Body of pancreas (tissue), 4 donors: ENCODE measurements around the gene KNSTRN. TPM values are rescaled to one million over a fixed set of nuclear protein-coding genes. Genes with fewer than 3 reads are reported as not detected.

ENCODE experiments used
- ATAC-seq: fragments of 150-250 bp; one replicate; pipeline ENCODE4 v1.9.1; 2016
- DNase-seq, 4 donors: peaks; one replicate each; pipeline ENCODE4 v3.0.0-alpha.2; 2019
- H3K27ac ChIP-seq, 4 donors: fragments of 200-600 bp; sonication (generic); 1 replicate in 3 of 4; 2 replicates in 1 of 4; pipeline versions ENCODE4 v1.5.1 to v1.6.1; 2016 to 2019; ENCODE audit warnings: mild to moderate bottlenecking in 1 of 4, mixed read lengths in 1 of 4, moderate library complexity in 1 of 4
- H3K27me3 ChIP-seq, 2 donors: fragments of 200-600 bp; sonication (generic); one replicate each; pipeline ENCODE4 v1.6.0; 2016; ENCODE audit warnings: mild to moderate bottlenecking in 1 of 2
- H3K36me3 ChIP-seq, 2 donors: fragments of 200-600 bp; sonication (generic); replicated peaks in 1 of 2; 2 replicates each; pipeline ENCODE4 v1.5.1; 2016; ENCODE audit warnings: low read depth in 2 of 2; ENCODE audit not compliant: insufficient read depth in 1 of 2
- H3K4me1 ChIP-seq: fragments of 200-600 bp; sonication (generic); one replicate; pipeline ENCODE4 v1.6.0; 2016
- H3K4me3 ChIP-seq, 2 donors: fragments of 200-600 bp; sonication (generic); 1 replicate in 1 of 2; 2 replicates in 1 of 2; pipeline ENCODE4 v1.5.1; 2016 to 2019
- H3K9me3 ChIP-seq, 3 donors: fragments of 200-600 bp; sonication (generic); 1 replicate in 2 of 3; 2 replicates in 1 of 3; pipeline ENCODE4 v1.5.1; 2016
- POLR2A ChIP-seq, 3 donors: fragments of 450-650 bp; IDR thresholded peaks; one replicate each; pipeline ENCODE4 v1.6.1; 2016; ENCODE audit warnings: antibody characterized with exemption in 3 of 3, mild to moderate bottlenecking in 2 of 3
- WGBS, 2 donors: methylation state at CpG; one replicate each; pipeline ENCODE4 v1.1.5; 2017; 5-methylcytosine and 5-hydroxymethylcytosine counted together
- intact Hi-C: fragments of 100-400 bp; cut with DNase I; formaldehyde crosslinking; loops from one replicate; pipeline ENCODE4 v1.15.1; 2023
- total RNA-seq, 2 donors: library from RNA; depleted of rRNA; stranded (reverse); fragments of >200 nt; gene quantifications; one replicate each; pipeline ENCODE4 v1.1.0, GENCODE V29; 2016
- TF ChIP-seq, protein P1 (sequence below), 7 experiments: fragments of 450-650 bp in 4 of 7; fragments of 200-600 bp in 3 of 7; sonication (generic) in 3 of 7; IDR thresholded peaks; one replicate each; pipeline ENCODE4 v1.5.1; 2016 to 2019; ENCODE audit warnings: antibody characterized with exemption in 7 of 7

KNSTRN gene
- total RNA-seq, 2 donors from 2014 or later: 3.3 to 5.7 TPM

DNA sequence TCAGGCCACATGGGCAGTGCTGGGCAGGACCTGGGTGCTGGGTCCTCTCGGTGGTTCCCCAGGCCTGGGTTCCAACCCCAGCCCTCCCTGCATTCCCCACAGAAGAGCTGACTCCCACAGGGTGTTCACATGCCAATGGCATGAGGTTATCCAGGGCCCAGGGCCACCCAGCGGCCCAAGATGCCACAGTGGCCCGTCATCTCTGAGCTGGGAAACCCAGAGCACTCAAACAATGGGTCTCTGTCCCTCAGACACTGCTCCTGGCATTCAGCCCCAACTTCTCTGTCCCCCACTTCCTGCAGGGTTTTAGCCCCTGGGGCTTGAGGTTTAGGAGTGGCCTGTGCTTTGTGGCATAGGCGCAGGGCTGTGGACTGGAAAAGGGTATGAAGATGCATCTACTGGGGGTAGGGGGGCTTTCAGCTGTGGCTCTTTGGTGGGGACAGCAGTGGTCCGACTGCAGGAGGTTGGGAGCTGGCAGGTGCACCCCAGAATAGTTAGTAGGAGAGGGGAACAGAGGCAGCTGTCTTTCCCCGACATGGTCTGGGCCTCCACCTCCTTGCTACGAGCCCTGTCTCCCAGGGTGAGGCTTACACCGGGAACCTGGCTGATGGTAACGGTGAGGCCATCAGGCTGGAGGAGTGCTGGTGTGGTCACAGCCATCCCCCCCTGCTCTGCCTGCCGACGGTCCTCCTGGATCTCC, 43.5 kb upstream of the KNSTRN start:
- WGBS, 2 donors: 51 to 59% methylated on average over 5 to 11 of the region's 11 CpGs
- ATAC-seq: peak; percentile 76
- H3K27me3 ChIP-seq: no peaks in the 10 kb centered on the region

DNA sequence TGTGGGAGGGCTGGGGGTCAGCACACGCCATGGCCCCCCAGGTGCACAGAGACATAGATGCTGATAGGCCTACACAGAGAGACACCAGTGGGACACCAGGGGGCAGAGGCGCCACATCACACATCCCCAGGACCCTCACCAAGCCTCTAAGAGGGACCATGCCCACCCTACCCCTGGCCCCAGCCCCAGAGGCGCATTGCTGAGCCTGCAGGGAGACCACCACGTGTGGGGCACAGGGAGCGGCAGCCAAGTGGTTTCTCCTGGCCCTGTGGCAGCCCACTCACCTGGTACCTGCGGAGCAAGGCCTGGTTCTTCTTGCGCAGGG, 42.9 kb upstream of the KNSTRN start:
- Histone ChIP-seq H3K9me3 (no peaks in the 10 kb centered on the region), H3K36me3 (no peaks in the 10 kb centered on the region), H3K4me1 (peaks cover 69% of the 10 kb centered on the region), H3K4me3 (no peak overlapping the region), H3K27ac (peak overlapping the region; percentile 72 to 92 (median 90)), H3K27me3 (no peaks in the 10 kb centered on the region)
- DNase-seq: no peak
- intact Hi-C loops: no loop called here
- TF ChIP-seq, protein P1, sequence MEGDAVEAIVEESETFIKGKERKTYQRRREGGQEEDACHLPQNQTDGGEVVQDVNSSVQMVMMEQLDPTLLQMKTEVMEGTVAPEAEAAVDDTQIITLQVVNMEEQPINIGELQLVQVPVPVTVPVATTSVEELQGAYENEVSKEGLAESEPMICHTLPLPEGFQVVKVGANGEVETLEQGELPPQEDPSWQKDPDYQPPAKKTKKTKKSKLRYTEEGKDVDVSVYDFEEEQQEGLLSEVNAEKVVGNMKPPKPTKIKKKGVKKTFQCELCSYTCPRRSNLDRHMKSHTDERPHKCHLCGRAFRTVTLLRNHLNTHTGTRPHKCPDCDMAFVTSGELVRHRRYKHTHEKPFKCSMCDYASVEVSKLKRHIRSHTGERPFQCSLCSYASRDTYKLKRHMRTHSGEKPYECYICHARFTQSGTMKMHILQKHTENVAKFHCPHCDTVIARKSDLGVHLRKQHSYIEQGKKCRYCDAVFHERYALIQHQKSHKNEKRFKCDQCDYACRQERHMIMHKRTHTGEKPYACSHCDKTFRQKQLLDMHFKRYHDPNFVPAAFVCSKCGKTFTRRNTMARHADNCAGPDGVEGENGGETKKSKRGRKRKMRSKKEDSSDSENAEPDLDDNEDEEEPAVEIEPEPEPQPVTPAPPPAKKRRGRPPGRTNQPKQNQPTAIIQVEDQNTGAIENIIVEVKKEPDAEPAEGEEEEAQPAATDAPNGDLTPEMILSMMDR (IDR thresholded peaks at IDR 0.05): no peak
- no peak for TF ChIP-seq POLR2A (IDR thresholded peaks at IDR 0.05)
- ATAC-seq: no peak
- WGBS, 2 donors: 86% methylated on average over 4 of the region's 7 CpGs; no CpG with 5 or more reads in 1 of the 2 donors

More for the DNA sequence above, 43.5 kb upstream of the KNSTRN start:
- Histone ChIP-seq H3K36me3 (no peaks in the 10 kb centered on the region), H3K4me3 (no peak overlapping the region), H3K9me3 (no peaks in the 10 kb centered on the region), H3K4me1 (peaks cover 71% of the 10 kb centered on the region), H3K27ac (peak overlapping the region; percentile 72 to 92 (median 90))
- TF ChIP-seq, protein P1 (IDR thresholded peaks at IDR 0.05): no peak
- peak; percentile 55 to 90 (median 84) for TF ChIP-seq POLR2A (IDR thresholded peaks at IDR 0.05)
- peak; percentile 69 to 85 (median 78) for DNase-seq
- intact Hi-C loops: no loop called here

DNA sequence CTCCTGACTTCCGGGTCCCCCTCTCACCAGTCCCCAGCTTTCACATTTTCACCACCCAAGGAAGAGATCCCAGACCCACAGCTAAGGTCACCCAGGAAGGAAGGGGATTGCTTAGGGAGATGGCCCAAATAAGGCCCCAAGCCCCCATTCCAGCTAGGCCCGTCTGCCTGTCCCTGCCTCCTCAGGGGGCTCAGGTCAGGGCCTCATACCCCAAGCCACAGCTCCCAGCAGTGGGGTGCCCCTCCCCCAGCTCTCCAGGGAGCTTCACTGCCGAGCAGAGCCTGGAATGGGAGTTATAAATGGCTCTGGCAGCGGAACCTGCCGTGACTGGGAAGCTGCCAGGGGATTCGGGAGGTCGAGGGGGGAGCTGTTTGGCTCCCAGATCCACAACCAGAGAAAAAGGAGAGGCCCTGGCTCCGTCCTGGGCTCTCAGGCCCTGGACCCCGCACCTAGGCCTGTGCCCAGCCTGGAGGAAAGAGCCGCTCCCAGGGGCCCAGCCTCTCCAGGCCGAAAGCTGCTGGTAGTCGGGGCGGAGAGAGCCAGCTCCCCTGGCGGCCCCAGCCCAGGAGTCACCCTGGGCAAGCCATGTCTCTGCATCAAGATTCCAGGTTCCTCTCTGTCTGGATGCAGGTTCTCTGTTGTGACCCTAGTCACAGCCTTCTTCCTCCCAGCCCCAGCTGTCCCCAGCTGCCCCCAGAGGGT, 42.3 kb upstream of the KNSTRN start:
- H3K4me3 ChIP-seq: no peak overlapping the region
- H3K27me3 ChIP-seq: no peaks in the 10 kb centered on the region
- no peaks in the 10 kb centered on the region for H3K36me3 ChIP-seq
- peak overlapping the region; percentile 72 to 92 (median 90) for H3K27ac ChIP-seq
- WGBS, 2 donors: 37 to 69% methylated on average over 9 to 14 of the region's 14 CpGs
- H3K4me1 ChIP-seq: peaks cover 66% of the 10 kb centered on the region
- no peaks in the 10 kb centered on the region for H3K9me3 ChIP-seq
- intact Hi-C loops: no loop called here
- TF ChIP-seq POLR2A (IDR thresholded peaks at IDR 0.05): no peak
- TF ChIP-seq, protein P1 (IDR thresholded peaks at IDR 0.05): no peak
- peak; percentile 47 for ATAC-seq
- DNase-seq: peak; percentile 66 to 78 (median 76)

DNA sequence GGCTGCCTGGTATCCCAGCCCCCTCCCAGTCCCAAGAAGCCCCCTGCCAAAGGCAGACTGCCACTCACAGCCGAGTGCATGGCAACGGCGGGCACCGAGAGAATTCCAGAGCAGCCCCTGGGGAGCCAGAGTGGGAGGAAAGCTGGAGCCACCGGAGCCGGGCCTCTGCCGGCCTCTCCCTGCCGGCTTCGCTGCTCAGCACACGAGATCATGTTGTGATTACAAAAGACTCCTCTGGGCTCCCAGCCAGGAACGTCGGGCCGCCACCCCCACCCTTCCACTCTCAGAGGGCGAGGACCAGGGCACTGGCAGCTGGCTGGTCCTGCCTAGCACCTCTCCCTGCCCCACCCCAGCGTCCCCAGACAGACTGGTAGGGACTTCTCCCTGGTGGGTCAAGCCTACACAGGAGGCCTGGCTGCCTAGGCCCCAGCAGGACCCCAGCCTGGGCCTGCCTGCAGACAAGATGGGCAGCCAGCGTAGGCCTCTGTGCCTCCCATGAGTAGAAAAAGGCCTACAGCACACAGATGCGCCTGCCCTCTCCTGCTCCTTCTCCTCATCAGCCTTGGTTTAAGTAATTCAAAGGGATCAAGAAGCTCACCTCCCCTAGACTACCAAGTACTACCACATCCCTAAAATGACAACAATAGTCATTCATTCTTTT, 41.7 kb upstream of the KNSTRN start, which contains the start of gene CCDC9B:
CCDC9B (minus strand) TSS at position 200 of the 661 bp plus-strand sequence; CDS start at position 80, 120 bp downstream.
- DNase-seq (peak; percentile 80 to 89 (median 88)), ATAC-seq (peak; percentile 66)
- Histone ChIP-seq H3K36me3 (no peaks in the 10 kb centered on the region), H3K9me3 (no peaks in the 10 kb centered on the region), H3K4me3 (no peak within 1 kb of the TSS), H3K27ac (peak within 1 kb of the TSS; percentile 72 to 92 (median 90)), H3K27me3 (no peaks in the 10 kb centered on the region), H3K4me1 (peaks cover 59% of the 10 kb centered on the region)
- TF ChIP-seq, protein P1 (IDR thresholded peaks at IDR 0.05): no peak
- TF ChIP-seq POLR2A (IDR thresholded peaks at IDR 0.05): peak; percentile 70 to 85 (median 83)
- intact Hi-C loops: no loop called here
- WGBS, 2 donors: 49 to 100% methylated on average over 2 to 9 of the region's 17 CpGs
